GM18868 (cell line): ENCODE results near the gene RNF227.
"Not testable (repeated sequence)": the region's sequence is repeated elsewhere in the genome, so short reads cannot be mapped to it uniquely, and the experiment has no call there.

Experiments used
- ATAC-seq: cut with Tn5 transposase; IDR thresholded peaks from one replicate; pipeline ENCODE4 v1.9.1; 2021; ENCODE audit warnings: mild to moderate bottlenecking, moderate library complexity; ENCODE audit not compliant: unreplicated experiment

The RNF227 gene

GRCh38 chr17:7915611-7916384 is at the start of gene RNF227:
TSS of gene RNF227 (minus strand) at chr17:7916289. CDS start at chr17:7916195, 94 bp downstream.
- peak; percentile 74 for ATAC-seq

GRCh38 chr17:7961421-7961820 is 45.3 kb upstream of the RNF227 start:
- no peak for ATAC-seq

GRCh38 chr17:7959503-7960253 is 43.6 kb upstream of the RNF227 start:
- no peak for ATAC-seq

- no peak for ATAC-seq
These were observed 40.3 kb upstream of the RNF227 start for GRCh38 chr17:7956228-7956965.

GRCh38 chr17:7955414-7956227 is 39.5 kb upstream of the RNF227 start:
- no peak for ATAC-seq

- not testable (repeated sequence) for ATAC-seq
These were observed 37.2 kb upstream of the RNF227 start for GRCh38 chr17:7953266-7953665.

- ATAC-seq = peak; percentile 74
These were observed 35.2 kb upstream of the RNF227 start for GRCh38 chr17:7951143-7951792.

- ATAC-seq = no peak
These were observed 34.5 kb upstream of the RNF227 start for GRCh38 chr17:7950578-7950977.

GRCh38 chr17:7947651-7948050 is 31.6 kb upstream of the RNF227 start:
- no peak for ATAC-seq

GRCh38 chr17:7946441-7946840 is 30.4 kb upstream of the RNF227 start:
- ATAC-seq = no peak

GRCh38 chr17:7945651-7946050 is 29.6 kb upstream of the RNF227 start:
- ATAC-seq = no peak

- ATAC-seq = no peak
These were observed 28.2 kb upstream of the RNF227 start for GRCh38 chr17:7944326-7944725.

GRCh38 chr17:7943291-7943690 is 27.2 kb upstream of the RNF227 start:
- no peak for ATAC-seq

- no peak for ATAC-seq
These were observed 24.7 kb upstream of the RNF227 start for GRCh38 chr17:7940743-7941142.

- ATAC-seq = no peak
These were observed 23.9 kb upstream of the RNF227 start for GRCh38 chr17:7940034-7940433.

- ATAC-seq = no peak
These were observed 19.8 kb upstream of the RNF227 start for GRCh38 chr17:7935859-7936258.

- no peak for ATAC-seq
These were observed 16.9 kb upstream of the RNF227 start for GRCh38 chr17:7932949-7933348.

- peak; percentile 14 for ATAC-seq
These were observed 16.4 kb upstream of the RNF227 start for GRCh38 chr17:7932483-7932891.

GRCh38 chr17:7931709-7932482 is 15.8 kb upstream of the RNF227 start, which contains the start of the genes CNTROB and TRAPPC1:
TSS of gene CNTROB (plus strand) at chr17:7932206. CDS start at chr17:7933080, 874 bp downstream.
TSS of gene TRAPPC1 (minus strand) at chr17:7931946. CDS start at chr17:7931829, 117 bp downstream.
- peak; percentile 94 for ATAC-seq
